ENCODE measurements around the gene PPFIA2. TPM values are rescaled to one million over a fixed set of nuclear protein-coding genes. Genes with fewer than 3 reads are reported as not detected.

The PPFIA2 gene
- total RNA-seq, 1 experiment from 2014 or later, result not detected

- Histone ChIP-seq H3K27me3 (replicated peaks; ENCODE audit: control insufficient read depth, insufficient read depth, low read length) (no peaks in the 10 kb centered on the region), H3K36me3 (ENCODE audit: control insufficient read depth, insufficient read depth, low read length) (no peaks in the 10 kb centered on the region), H3K9me3 (no peaks in the 10 kb centered on the region), H3K4me3 (ENCODE audit: low read depth, low read length) (no peak overlapping the region), H3K4me1 (no peaks in the 10 kb centered on the region)
- Mint-ChIP-seq H3K27me3 (ENCODE audit: insufficient read depth, unreplicated experiment) (peaks cover 3% of the 10 kb centered on the region), H3K4me3 (ENCODE audit: unreplicated experiment) (no peak overlapping the region), H3K4me1 (ENCODE audit: low read depth, unreplicated experiment) (no peaks in the 10 kb centered on the region), H3K36me3 (ENCODE audit: insufficient read depth, unreplicated experiment) (no peaks in the 10 kb centered on the region), H3K9me3 (ENCODE audit: unreplicated experiment) (no peaks in the 10 kb centered on the region), H3K27ac (ENCODE audit: unreplicated experiment) (no peak overlapping the region)
- no peak for TF ChIP-seq CTCF (IDR thresholded peaks at IDR 0.05; ENCODE audit: insufficient read depth in 1 of 2, low read depth in 1 of 2, low read length in 1 of 2, severe bottlenecking in 1 of 2, unreplicated experiment in 1 of 2)
- POLR2A ChIA-PET, result no interaction called here
- intact Hi-C loops (cut with micrococcal nuclease; ENCODE audit: unreplicated experiment), result no loop called here
- DNase-seq, result no peak
- no TSS peak for BruUV-seq (replicated peaks)
- CTCF ChIA-PET, result no interaction called here
Observed at GRCh38 chr12:81778719-81779118, 19.6 kb upstream of the PPFIA2 start.

DNA sequence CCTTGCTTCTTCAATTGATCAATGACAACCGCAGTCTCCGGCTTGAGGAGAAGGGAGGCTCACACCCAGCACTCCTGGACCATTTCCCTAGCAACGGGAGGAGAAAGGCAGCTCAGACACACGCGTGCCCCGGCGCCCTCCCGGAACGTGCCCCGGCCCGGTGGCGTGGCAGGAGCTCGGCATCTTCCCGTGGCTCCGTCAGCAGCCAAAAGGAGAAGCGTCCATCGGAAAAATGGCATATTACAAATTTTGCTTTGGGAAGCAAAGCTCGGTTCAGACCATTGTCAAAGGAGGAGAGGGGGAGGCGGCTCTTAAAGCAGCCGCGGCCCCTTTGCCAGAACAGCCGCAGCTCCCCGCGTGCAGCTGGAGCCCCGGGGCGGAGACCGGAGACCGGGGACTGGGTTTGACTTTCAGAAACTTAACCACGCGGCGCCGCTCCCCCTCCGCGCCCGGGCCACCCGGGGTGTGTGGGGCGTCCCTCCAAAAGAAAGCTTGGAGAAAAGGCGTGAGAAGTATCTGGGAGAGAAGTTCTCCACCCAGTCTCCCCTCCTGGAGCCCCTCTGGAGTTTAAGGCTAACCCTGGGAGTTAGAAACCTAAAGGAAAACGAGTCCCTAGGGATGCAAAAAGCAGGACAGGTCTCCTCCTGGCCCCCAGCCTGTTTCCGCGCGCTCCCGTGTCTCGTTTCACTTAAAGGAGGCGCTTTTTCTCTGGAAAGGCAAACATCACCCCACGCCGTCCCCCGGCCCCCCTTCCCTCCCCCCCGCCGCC is 545 bp downstream of the PPFIA2 start:
- Histone ChIP-seq H3K4me1 (no peaks in the 10 kb centered on the region), H3K36me3 (ENCODE audit: control insufficient read depth, insufficient read depth, low read length) (no peaks in the 10 kb centered on the region), H3K27me3 (replicated peaks; ENCODE audit: control insufficient read depth, insufficient read depth, low read length) (no peaks in the 10 kb centered on the region), H3K4me3 (ENCODE audit: low read depth, low read length) (peak overlapping the region; percentile 2; the same call in 1 of the 2 replicates), H3K9me3 (no peaks in the 10 kb centered on the region)
- ChIA-PET CTCF (no interaction called here), POLR2A (no interaction called here)
- peaks cover 3% of the 10 kb centered on the region for H3K27me3 Mint-ChIP-seq (ENCODE audit: insufficient read depth, unreplicated experiment)
- no peak for DNase-seq
- peak overlapping the region; percentile 41 for H3K4me3 Mint-ChIP-seq (ENCODE audit: unreplicated experiment)
- no peak for TF ChIP-seq CTCF (IDR thresholded peaks at IDR 0.05; ENCODE audit: insufficient read depth in 1 of 2, low read depth in 1 of 2, low read length in 1 of 2, severe bottlenecking in 1 of 2, unreplicated experiment in 1 of 2)
- intact Hi-C loops (cut with micrococcal nuclease; ENCODE audit: unreplicated experiment), result no loop called here
- no peaks in the 10 kb centered on the region for H3K36me3 Mint-ChIP-seq (ENCODE audit: insufficient read depth, unreplicated experiment)
- no peak overlapping the region for H3K27ac Mint-ChIP-seq (ENCODE audit: unreplicated experiment)
- H3K4me1 Mint-ChIP-seq (ENCODE audit: low read depth, unreplicated experiment), result no peaks in the 10 kb centered on the region
- BruUV-seq (replicated peaks), result no TSS peak
- no peaks in the 10 kb centered on the region for H3K9me3 Mint-ChIP-seq (ENCODE audit: unreplicated experiment)

DNA sequence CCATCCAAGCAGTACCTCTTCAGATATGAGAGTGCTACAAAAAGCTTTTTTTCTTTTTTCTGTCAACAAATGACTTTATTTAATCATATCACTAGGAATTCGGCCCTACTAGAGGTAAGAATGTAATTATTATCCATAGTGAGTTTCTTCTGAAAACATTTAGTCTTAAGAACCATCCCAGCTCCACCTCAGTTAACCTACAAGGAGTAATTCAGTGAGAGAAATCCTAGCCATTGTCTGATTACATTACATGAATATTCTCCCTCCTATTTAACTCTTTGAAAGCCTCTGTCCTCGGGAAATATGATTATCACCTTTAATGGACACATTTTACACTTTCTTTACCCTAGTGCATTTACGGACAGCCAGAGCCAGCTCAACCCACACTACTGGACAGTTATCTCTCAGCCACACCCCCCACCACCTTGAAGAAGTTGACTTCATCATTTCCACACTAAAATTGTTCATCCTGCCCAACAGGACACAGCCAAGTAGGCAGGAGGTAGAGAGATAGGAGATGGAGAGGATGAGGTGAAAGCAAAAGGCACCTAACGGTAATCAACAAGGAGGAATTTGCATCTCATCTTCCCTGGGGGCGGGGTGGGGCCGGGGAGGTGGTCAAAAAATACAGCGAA is 1.3 kb downstream of the PPFIA2 start:
- POLR2A ChIA-PET, result no interaction called here
- no peaks in the 10 kb centered on the region for H3K36me3 ChIP-seq (ENCODE audit: control insufficient read depth, insufficient read depth, low read length)
- no TSS peak for BruUV-seq (replicated peaks)
- peaks cover 3% of the 10 kb centered on the region for H3K27me3 Mint-ChIP-seq (ENCODE audit: insufficient read depth, unreplicated experiment)
- H3K4me1 Mint-ChIP-seq (ENCODE audit: low read depth, unreplicated experiment), result no peaks in the 10 kb centered on the region
- no peaks in the 10 kb centered on the region for H3K4me1 ChIP-seq
- no peak for DNase-seq
- no peaks in the 10 kb centered on the region for H3K36me3 Mint-ChIP-seq (ENCODE audit: insufficient read depth, unreplicated experiment)
- no peaks in the 10 kb centered on the region for H3K9me3 ChIP-seq
- H3K4me3 ChIP-seq (ENCODE audit: low read depth, low read length), result no peak overlapping the region
- no peaks in the 10 kb centered on the region for H3K9me3 Mint-ChIP-seq (ENCODE audit: unreplicated experiment)
- no peak for TF ChIP-seq CTCF (IDR thresholded peaks at IDR 0.05; ENCODE audit: insufficient read depth in 1 of 2, low read depth in 1 of 2, low read length in 1 of 2, severe bottlenecking in 1 of 2, unreplicated experiment in 1 of 2)
- H3K27ac Mint-ChIP-seq (ENCODE audit: unreplicated experiment), result no peak overlapping the region
- intact Hi-C loops (cut with micrococcal nuclease; ENCODE audit: unreplicated experiment), result no loop called here
- CTCF ChIA-PET, result no interaction called here
- no peaks in the 10 kb centered on the region for H3K27me3 ChIP-seq (replicated peaks; ENCODE audit: control insufficient read depth, insufficient read depth, low read length)
- H3K4me3 Mint-ChIP-seq (ENCODE audit: unreplicated experiment), result no peak overlapping the region
